Nephron (organoid): ENCODE data around the gene FGD2.
A peak's percentile ranks its signal among the peaks of the same experiment; 100 is the strongest.

ENCODE experiments used
- H3K27ac Mint-ChIP-seq, 3 experiments: 2 replicates each; pipeline ENCODE4 v1.8.0; 2020; ENCODE audit warnings: mixed read lengths in 3 of 3, mild to moderate bottlenecking in 2 of 3, moderate library complexity in 1 of 3
- H3K27me3 Mint-ChIP-seq: 2 replicates; pipeline ENCODE4 v1.8.0; 2021; ENCODE audit warnings: low read depth, mild to moderate bottlenecking, moderate library complexity, mixed read lengths
- H3K36me3 Mint-ChIP-seq: 2 replicates; pipeline ENCODE4 v1.8.0; 2020; ENCODE audit warnings: low read depth, mixed read lengths
- H3K4me1 Mint-ChIP-seq: 2 replicates; pipeline ENCODE4 v1.8.0; 2020; ENCODE audit warnings: mixed read lengths
- H3K4me3 Mint-ChIP-seq, 3 experiments: 2 replicates each; pipeline ENCODE4 v1.8.0; 2020; ENCODE audit warnings: mild to moderate bottlenecking in 3 of 3, mixed read lengths in 3 of 3, moderate library complexity in 2 of 3
- H3K9me3 Mint-ChIP-seq: 2 replicates; pipeline ENCODE4 v1.8.0; 2020; ENCODE audit warnings: mixed read lengths
- TF ChIP-seq, protein P1 (sequence below), 3 experiments: fragments of 200-600 bp; sonication (generic); IDR thresholded peaks; one replicate each; pipeline ENCODE4 v1.5.0; 2021; ENCODE audit warnings: antibody characterized with exemption in 3 of 3; ENCODE audit not compliant: unreplicated experiment in 3 of 3

The FGD2 gene

DNA sequence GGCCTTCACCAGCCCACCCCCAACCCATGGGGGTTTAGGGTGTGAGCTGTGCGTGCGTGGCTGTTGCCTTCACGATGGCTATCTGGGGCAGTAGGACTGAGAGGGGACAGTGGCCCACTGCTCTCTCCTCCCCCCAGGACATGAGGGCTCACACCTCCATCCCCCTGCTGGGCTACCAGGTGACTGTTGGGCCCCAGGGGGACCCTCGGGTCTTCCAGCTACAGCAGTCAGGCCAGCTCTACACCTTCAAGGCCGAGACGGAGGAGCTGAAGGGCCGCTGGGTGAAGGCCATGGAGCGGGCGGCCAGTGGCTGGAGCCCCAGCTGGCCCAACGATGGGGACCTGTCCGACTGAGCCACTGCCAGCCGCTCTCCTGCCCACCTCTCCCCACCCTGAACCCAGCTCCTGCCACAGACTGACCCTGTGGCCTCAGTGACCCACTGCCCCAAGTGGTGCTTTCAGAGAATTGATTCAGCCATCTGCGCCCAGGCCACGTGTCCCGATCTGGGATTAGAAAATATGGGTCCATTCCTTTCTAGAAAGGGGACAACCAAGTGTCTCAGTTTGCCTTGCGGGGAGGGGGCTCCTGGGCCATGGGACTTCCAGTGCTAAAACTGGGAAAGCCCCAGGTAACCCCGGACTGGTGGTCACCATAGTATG, 22.5 kb downstream of the FGD2 start:
- Mint-ChIP-seq H3K4me1 (no peaks in the 10 kb centered on the region), H3K27ac (no peak overlapping the region), H3K4me3 (no peak overlapping the region), H3K36me3 (no peaks in the 10 kb centered on the region), H3K9me3 (peaks cover 7% of the 10 kb centered on the region), H3K27me3 (peaks cover 2% of the 10 kb centered on the region)
- TF ChIP-seq, protein P1, sequence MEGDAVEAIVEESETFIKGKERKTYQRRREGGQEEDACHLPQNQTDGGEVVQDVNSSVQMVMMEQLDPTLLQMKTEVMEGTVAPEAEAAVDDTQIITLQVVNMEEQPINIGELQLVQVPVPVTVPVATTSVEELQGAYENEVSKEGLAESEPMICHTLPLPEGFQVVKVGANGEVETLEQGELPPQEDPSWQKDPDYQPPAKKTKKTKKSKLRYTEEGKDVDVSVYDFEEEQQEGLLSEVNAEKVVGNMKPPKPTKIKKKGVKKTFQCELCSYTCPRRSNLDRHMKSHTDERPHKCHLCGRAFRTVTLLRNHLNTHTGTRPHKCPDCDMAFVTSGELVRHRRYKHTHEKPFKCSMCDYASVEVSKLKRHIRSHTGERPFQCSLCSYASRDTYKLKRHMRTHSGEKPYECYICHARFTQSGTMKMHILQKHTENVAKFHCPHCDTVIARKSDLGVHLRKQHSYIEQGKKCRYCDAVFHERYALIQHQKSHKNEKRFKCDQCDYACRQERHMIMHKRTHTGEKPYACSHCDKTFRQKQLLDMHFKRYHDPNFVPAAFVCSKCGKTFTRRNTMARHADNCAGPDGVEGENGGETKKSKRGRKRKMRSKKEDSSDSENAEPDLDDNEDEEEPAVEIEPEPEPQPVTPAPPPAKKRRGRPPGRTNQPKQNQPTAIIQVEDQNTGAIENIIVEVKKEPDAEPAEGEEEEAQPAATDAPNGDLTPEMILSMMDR (IDR thresholded peaks at IDR 0.05; ENCODE audit: unreplicated experiment in 3 of 3) = no peak

DNA sequence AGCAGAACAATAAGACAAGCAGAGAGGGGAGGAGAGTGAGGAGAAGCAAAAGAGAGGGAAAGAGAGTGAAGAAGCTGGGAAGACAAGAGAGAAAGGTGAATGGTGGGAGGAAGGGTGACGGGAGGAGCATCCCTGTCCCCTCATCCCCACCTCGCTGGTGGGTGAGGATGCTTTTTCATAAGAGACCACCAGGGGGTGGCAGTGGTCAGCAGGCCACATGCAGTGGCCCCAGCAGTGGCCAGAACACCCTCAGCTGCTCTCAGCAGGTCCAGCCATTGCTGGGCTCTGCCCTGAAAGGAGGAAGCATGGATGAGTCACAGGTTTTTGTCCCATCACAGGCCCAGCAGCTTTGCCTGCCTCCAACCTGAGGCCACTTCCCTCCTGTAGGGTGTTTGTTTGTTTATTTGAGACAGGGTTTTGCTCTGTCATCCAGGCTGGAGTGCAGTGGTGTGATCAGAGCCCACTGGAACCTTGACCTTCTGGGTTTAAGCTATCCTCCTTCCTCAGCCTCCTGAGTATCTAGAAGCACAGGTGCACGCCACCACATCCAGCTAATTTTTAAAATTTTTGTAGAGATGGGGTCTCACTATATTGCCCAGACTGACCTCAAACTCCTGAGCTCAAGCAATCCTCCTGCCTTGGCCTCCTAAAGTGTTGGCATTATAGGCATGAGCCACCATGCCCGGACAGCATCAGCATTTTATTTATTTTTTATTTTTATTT, 24.0 kb downstream of the FGD2 start:
- Mint-ChIP-seq H3K4me3 (no peak overlapping the region), H3K4me1 (no peaks in the 10 kb centered on the region), H3K27me3 (no peaks in the 10 kb centered on the region), H3K27ac (no peak overlapping the region), H3K9me3 (peaks cover 7% of the 10 kb centered on the region), H3K36me3 (no peaks in the 10 kb centered on the region)
- TF ChIP-seq, protein P1 (IDR thresholded peaks at IDR 0.05; ENCODE audit: unreplicated experiment in 3 of 3) = peak; percentile 64 to 74 (median 66)

DNA sequence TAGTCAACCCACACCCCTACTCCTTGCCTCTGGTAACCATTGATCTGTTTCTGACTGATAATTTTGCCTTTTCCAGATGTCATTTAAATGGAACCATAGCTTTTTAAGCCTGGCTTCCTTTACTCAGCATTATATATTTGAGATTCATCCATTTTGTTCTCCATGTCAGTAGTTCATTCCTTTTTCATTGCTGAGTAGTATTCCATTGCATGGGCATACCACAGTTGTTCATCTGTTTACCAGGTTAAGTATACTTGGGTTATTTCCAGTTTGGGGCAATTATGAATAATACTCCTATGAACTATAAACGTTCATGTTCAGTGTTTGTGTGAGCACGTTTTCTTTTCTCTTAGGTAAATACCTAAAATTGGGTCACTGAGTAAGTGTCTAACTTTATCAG, 25.1 kb downstream of the FGD2 start:
- H3K9me3 Mint-ChIP-seq = peaks cover 7% of the 10 kb centered on the region
- H3K27ac Mint-ChIP-seq = no peak overlapping the region

DNA sequence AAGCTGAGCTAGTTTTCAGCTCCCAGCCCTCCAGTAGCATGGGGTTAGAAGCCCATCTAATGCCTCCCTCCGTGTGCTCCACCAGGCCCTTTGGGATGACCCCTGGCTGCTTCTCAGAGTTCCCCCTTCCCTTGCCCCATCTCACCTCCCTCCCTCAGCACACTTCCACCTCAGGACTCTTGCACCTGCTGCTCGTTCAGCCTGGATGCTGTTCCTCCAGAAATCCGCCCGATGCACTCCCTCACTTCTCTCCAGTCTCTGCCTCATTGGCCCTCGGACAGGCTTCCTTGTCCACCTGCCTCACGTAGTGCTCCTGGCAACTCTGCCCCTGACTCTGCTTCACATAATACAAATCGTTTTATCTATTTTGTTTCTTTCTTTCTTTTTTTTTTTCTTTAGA, 26.8 kb downstream of the FGD2 start:
- H3K36me3 Mint-ChIP-seq = no peaks in the 10 kb centered on the region
- peaks cover 7% of the 10 kb centered on the region for H3K9me3 Mint-ChIP-seq
- no peaks in the 10 kb centered on the region for H3K27me3 Mint-ChIP-seq
- no peak overlapping the region for H3K27ac Mint-ChIP-seq
- H3K4me3 Mint-ChIP-seq = no peak overlapping the region
- no peaks in the 10 kb centered on the region for H3K4me1 Mint-ChIP-seq
- TF ChIP-seq, protein P1 (IDR thresholded peaks at IDR 0.05; ENCODE audit: unreplicated experiment in 3 of 3) = no peak

More for the DNA sequence above, 25.1 kb downstream of the FGD2 start:
- H3K4me3 Mint-ChIP-seq = no peak overlapping the region
- TF ChIP-seq, protein P1 (IDR thresholded peaks at IDR 0.05; ENCODE audit: unreplicated experiment in 3 of 3) = no peak
- no peaks in the 10 kb centered on the region for H3K36me3 Mint-ChIP-seq
- H3K4me1 Mint-ChIP-seq = no peaks in the 10 kb centered on the region
- no peaks in the 10 kb centered on the region for H3K27me3 Mint-ChIP-seq

DNA sequence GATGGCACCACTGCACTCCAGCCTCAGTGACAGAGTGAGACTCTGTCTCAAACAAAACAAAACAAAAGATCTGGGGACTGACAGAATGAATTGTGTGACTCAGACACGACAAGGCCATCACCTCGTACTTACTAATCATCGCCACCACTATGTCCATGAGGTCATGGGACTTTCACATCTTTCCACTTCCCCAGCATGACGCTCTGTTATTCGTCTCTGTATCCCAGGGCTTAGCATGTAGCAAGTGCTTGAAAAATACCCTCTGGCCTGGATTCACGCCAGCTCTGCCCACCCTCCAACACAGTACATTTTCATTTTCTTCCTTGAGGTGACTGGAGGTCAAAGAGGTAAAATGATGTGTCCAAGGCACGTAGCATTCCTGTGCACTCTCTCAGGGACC, 27.8 kb downstream of the FGD2 start:
- no peaks in the 10 kb centered on the region for H3K36me3 Mint-ChIP-seq
- H3K9me3 Mint-ChIP-seq = peaks cover 7% of the 10 kb centered on the region
- no peaks in the 10 kb centered on the region for H3K27me3 Mint-ChIP-seq
- TF ChIP-seq, protein P1 (IDR thresholded peaks at IDR 0.05; ENCODE audit: unreplicated experiment in 3 of 3) = no peak
- no peak overlapping the region for H3K4me3 Mint-ChIP-seq
- H3K27ac Mint-ChIP-seq = no peak overlapping the region
- H3K4me1 Mint-ChIP-seq = peaks cover 3% of the 10 kb centered on the region
